Stimulated activated CD4-positive, alpha-beta T cell treated with anti-CD3 and anti-CD28 coated beads, Interleukin-1b, Interleukin-23, amount 100 ng/mL, for 4 hours (primary cell): Measurements from ENCODE around the gene PAK6.

Experiments
- DNase-seq, 2 donors: peaks; one replicate each; pipeline ENCODE4 v3.0.0-alpha.2; 2020; ENCODE audit warnings: low read depth in 2 of 2

The PAK6 gene

GRCh38 chr15:40238532-40239403, at the start of gene PAK6:
Gene PAK6, plus strand, starts transcription at chr15:40239063. Its CDS starts 25,723 bp downstream, at chr15:40264786.
- DNase-seq = peak; percentile 9 to 27

- no peak for DNase-seq
Observed at GRCh38 chr15:40190591-40190990, 48.3 kb upstream of the PAK6 start.

- no peak for DNase-seq
Observed at GRCh38 chr15:40192942-40193341, 45.9 kb upstream of the PAK6 start.

GRCh38 chr15:40197434-40197833, 41.4 kb upstream of the PAK6 start:
- no peak for DNase-seq

GRCh38 chr15:40198355-40199085, 40.3 kb upstream of the PAK6 start:
- no peak for DNase-seq

GRCh38 chr15:40204100-40204499, 34.8 kb upstream of the PAK6 start:
- DNase-seq = no peak

GRCh38 chr15:40217166-40217824, 21.6 kb upstream of the PAK6 start:
- DNase-seq = peak in 1 of 2 donors; percentile 34

- no peak for DNase-seq
Observed at GRCh38 chr15:40219801-40220200, 19.1 kb upstream of the PAK6 start.

- DNase-seq = no peak
Observed at GRCh38 chr15:40222131-40222530, 16.7 kb upstream of the PAK6 start.

GRCh38 chr15:40226736-40227135, 12.1 kb upstream of the PAK6 start:
- no peak for DNase-seq

GRCh38 chr15:40229316-40229715, 9.5 kb upstream of the PAK6 start:
- no peak for DNase-seq

GRCh38 chr15:40229956-40230355, 8.9 kb upstream of the PAK6 start:
- DNase-seq = no peak

GRCh38 chr15:40232625-40233070, 6.2 kb upstream of the PAK6 start:
- no peak for DNase-seq

- DNase-seq = no peak
Observed at GRCh38 chr15:40233727-40234577, 4.9 kb upstream of the PAK6 start.

- DNase-seq = no peak
Observed at GRCh38 chr15:40234783-40235182, 4.1 kb upstream of the PAK6 start.

GRCh38 chr15:40235201-40235885, 3.5 kb upstream of the PAK6 start:
- DNase-seq = no peak

- DNase-seq = no peak
Observed at GRCh38 chr15:40239404-40239692, 485 bp downstream of the PAK6 start.

- DNase-seq = no peak
Observed at GRCh38 chr15:40239693-40240618, 1.1 kb downstream of the PAK6 start.

- no peak for DNase-seq
Observed at GRCh38 chr15:40240619-40241221, 1.9 kb downstream of the PAK6 start.
